Measurements from ENCODE around the gene PIK3AP1.
"Not testable (repeated sequence)": the region's sequence is repeated elsewhere in the genome, so short reads cannot be mapped to it uniquely, and the experiment has no call there.

Gene PIK3AP1

DNA sequence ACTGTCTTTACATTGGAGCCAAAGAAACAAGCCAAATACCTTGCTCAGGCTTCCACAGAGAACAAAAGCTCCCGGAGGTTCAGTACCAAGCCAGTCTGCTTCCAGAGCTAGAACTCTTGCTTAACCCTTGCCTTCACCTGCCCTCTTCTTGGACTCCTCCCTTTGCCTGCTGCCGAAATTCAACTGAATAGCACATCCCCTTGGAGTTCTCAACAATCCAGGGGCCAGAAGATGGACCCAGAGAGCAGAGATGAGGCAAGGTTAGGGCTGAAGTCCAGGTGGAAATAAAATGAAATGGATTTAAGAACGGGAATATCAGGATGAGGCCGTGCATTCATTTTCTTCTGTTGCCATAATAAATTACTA, 876 bp upstream of the PIK3AP1 start:
- no peak for DNase-seq

DNA sequence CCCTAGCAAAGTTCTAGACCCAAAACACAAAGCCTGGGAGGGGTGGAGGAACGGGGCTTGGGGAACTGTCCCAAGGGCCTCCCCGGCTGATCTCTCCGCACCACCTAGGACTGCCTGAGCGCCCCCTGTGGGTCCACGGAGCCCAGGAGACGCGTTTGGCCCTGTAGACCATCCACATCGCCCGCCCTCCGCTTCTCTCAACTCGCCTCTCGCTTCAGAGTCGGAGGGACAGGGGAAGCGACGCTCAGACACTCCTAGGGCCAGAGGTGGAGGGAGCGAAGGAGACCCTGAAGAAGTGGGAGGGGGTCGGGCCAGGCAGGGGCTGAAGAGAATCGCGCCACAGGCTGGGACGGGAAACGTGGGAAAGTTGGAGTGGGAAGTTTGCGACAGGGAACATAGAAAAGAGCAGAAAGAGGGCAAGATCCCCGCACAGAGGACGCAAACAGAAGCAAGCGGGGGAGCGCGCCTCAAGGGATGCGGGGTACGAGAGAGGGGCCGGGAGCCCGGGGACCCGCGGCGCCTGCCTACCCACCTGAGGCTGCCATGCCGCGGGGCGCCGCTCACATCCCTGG, 378 bp downstream of the PIK3AP1 start:
- DNase-seq: no peak

DNA sequence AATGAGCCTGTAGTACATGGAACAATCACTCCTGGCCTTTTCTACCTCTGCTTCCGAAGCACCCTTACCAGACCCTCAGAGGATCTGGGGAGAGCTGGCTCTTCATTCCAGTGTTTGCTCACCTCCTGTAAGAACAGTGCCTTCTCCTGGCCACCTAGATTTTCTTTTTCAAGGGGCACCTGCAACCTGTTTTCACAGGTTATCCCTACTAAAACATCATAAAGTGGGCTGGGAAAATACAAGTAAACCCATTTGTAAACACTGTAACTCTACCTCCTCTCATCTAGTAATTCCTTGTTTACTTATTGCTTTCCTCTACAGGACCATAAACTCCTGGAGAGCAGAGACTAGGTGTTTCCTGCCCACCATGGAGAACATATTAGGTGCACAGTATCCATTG, 1.1 kb downstream of the PIK3AP1 start:
- no peak for DNase-seq

DNA sequence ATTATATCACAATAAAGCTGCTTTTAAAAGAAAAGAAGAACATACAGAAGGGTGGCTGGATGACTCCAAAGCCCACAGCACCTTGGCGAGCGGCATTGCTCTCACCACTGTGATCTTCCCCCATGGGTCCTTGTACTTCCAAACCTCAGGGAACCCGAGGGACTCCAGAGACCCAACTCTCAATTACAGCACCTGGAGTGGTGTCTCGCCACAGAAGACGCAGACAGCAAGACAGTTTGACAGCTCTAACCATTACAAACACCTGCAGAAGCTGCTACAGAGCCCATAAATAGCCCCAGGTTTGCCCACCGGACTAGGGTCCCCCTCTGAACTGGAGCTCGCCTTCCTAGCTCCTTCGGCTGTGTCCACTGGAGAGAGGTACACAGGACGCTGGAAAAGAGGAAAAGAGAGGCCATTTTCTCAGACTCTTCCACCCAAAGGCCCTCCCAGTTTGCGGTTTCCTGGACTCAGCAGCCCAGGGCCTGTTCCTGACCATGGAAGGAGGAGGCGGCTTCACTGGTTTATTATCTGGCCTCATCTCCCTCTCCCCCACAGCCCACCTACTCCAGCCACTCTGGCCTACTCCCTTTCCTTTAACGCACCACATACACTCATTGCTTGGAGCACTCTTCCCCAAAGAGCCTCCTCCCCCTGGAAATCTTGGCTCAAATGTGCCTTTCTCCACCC, 1.9 kb downstream of the PIK3AP1 start:
- no peak for DNase-seq

DNA sequence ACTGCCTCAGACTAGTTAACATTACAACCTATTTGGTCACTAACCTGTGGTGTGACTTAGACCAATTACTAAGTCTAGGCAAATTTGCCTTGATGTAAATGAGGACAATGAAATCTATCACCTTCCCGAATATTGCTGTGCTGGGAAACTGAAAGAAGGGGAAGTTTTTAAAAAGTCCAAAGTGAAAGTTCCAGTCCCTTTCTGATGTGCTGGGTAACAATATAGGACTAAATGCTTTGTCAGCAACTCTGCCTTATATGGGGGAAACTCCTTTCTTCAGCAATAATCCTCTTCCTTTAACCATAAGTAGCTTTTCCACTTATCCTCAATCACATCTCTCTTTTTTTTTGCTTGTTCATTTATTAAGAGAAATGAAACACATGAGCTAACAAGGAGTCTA, 3.9 kb downstream of the PIK3AP1 start:
- no peak for DNase-seq

DNA sequence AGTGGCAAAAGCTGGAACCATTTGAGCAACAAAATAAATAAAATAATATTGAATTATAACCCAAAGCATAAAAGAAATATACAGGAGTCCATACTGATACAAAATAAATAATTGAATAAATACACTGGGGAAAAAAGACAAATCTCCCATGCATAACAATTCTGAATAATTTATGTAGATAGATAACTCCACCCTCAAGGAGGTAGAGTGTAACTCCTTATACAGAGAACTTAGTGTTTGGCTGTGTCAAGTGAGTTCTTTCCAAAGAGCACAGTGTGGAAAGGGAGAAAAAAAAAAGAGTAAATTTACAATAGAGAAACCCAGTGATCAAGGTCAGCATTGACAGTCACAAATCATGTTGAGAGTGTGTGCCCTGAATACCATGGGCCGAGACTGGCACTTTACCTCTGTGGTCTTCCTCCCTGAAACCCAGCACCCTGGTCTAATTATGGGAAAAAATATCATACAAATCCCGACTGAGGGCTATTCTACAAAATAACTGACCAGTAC, 5.5 kb downstream of the PIK3AP1 start:
- DNase-seq: no peak

DNA sequence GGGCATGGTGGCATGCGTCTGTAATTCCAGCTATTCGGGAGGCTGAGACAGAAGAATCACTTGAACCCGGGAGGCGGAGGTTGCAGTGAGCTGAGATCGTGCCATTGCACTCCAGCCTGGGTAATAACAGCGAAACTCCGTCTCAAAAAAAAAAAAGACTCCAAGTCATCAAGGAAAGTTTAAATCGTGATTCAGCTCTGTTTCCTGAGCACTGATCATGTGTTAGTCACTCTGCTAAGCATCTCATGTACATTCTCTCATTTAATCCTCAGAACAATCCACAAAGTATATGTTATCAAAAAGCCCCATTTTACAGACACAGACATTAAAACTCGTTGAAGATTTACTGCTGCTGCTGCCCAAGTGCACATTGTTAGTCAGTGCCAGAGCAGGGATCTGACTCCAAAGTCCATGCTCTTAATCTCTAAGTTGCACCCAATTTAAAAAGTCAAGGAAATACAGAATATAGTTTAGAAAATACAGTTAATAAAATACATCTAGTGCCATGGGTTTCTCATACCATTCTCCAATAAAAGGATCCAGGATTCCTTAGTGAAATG, 6.2 kb downstream of the PIK3AP1 start:
- DNase-seq: peak; percentile 74

DNA sequence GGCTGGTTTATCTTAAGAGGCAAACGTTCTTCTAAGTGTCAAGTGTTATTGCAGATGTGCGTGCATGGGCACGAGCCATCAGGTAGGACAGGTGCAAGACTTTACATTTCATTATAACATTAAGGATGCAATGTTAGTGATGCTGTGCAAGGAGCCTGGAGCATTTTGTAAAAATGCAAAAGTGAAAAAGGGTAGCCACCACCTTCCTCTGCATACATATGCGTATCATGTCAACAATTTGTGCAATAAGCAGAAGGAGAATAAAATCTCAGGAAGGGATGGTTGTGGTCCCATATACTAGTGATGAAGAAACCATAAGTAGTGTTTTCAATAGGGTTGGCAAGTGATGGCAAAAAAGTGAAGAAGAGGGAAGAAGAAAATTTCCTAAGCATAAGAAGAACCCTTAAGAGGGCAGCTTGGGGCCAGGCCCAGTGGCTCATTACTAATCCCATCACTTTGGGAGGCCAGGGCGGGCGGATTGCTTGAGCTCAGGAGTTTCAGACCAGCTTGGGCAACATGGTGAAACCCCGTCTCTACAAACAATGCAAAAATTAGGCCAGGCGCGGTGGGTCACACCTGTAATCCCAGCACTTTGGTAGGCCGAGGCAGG, 7.5 kb downstream of the PIK3AP1 start:
- DNase-seq: no peak

DNA sequence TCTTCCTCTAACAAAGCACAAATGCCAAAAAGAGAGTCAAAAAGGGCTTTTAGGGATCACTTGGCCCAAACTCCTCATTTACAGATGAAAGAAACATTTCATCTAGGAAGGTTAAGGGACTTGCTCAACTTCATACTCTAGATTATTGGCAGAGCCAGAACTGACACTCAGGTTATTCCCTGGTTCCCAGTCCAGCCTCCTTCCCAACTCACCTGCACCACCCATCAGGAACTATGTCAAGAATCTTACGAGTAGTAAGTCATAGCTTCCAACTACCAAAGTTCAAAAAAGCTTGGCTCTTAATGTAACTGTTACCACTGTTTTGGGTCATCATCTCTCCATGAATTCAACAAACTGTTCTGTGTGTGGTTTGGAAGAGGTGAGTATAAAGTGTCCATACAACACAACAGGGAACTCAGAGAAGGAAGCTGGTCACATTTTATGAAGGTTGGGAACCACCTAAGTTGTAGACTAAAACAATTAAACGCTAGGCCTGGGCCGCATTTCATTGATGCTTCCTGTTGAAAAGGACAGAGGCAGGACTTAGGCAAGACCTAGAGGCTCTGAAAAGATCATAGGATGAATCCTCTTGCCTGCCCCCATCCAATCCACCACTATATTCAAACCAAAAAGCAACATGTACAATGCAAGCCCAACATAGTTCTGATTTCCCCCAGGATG, 9.1 kb downstream of the PIK3AP1 start:
- DNase-seq: no peak

DNA sequence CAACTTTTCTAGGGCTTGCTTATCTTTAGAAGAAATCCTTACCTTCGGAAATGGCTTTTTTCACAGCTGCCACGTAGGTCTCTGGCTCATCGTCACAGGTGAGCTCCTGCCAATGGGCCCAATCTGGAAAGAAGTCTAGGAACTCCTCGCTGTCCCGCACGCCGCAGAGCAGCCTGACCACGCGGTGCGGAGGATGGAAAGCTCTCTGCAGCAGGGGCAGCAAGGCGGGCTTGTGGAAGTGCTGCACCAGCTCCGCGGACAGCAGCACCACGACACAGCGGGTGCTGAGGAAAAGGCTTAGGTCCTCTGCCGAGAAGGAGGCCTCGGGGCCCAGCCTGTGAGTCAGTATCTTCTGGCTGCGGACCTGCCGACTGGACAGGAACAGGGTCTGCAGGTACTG, 10.8 kb downstream of the PIK3AP1 start:
- DNase-seq: no peak

DNA sequence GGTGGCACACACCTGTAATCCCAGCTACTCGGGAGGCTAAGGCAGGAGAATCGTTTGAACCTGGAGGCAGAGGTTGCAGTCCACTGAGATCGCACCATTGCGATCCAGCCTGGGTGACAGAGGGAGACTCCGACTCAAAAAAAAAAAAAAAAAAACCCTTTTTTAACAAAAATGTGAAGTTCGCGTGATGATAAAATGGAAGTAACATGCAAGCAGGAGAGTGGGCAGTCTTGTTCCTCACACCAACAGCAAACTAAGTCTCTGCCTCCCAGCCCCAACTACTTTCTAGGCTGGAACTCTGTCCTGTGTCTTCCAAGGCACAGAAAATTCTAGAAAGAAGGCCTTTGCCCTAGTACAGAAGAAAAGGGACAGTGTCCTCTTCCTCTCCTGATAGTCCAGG, 11.3 kb downstream of the PIK3AP1 start:
- DNase-seq: no peak

DNA sequence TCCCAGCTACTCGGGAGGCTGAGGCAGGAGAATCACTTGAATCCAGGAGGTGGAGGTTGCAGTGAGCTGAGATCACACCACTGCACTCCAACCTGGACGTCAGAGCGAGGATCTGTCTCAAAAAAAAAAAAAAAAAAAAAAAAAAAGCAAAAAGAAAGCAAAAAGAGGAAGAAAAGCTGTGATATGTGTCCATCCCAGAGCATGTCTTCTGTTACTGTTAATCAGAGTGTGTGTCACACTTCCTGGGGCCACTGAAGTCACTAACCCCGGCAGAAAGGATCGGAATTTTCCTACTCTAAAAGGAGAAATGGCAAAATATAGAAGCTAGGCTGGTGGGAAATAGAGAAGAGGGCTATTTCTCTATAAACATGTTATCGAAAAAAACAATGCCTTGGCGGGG, 11.9 kb downstream of the PIK3AP1 start:
- no peak for DNase-seq

DNA sequence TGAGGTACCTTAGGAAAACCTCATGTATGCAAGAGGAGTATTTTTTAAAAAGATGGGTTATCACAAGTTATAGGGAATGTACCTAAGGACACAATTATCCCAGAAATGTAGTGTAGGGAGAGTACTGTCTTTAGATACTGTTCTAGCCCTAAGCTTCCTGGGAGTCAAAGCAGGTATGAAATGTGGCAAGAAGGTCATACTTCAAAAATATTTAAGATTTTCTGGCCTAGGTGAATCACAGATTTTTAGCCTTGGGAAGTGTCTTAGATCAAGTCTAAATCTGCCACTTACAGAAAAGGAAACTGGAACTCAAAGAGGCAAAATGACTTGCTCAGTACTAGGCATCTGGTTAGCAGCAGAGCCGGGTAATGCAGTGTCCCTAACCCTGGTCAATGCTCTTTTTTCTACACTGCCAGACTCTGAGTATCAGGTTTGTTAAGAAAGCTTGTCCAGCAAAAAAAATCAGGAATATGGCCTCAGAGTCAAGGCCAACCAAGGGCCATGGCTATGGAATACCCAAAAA, 13.9 kb downstream of the PIK3AP1 start:
- DNase-seq: no peak

DNA sequence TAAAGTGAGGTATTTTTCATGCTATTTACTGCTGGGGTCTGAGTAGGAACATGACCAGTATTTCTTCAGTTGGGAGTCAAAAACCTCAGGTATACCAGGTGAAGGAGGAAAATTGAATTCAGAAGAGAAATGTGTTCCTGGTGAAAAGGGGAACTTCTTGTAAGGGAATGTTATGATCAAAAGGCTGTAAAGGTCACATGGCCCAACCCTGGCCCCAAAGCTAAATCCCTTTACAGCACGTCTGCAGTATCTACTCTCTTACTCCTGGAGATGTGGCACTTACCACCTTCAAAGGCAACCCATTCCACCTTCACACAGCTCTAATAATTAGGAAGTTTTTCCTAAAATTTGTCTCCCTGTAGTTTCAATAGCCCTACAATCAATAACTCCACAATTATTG, 15.2 kb downstream of the PIK3AP1 start:
- DNase-seq: no peak

DNA sequence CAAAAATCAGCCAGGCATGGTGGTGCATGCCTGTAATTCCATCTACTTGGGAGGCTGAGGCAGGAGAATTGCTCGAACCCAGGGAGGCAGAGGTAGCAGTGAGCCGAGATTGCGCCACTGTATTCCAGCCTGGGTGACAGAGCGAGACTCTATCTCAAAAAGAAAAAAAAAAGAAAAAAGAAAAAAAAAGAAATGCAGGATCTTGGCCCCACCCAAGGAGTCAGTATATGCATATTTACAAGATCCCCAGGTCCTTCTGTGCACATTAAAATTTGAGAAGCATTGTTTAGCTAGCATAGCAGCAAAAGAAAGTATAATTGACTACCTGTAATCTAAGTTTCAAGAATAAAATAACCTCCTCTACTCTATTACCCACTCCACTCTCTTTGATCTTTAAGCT, 15.8 kb downstream of the PIK3AP1 start:
- no peak for DNase-seq

DNA sequence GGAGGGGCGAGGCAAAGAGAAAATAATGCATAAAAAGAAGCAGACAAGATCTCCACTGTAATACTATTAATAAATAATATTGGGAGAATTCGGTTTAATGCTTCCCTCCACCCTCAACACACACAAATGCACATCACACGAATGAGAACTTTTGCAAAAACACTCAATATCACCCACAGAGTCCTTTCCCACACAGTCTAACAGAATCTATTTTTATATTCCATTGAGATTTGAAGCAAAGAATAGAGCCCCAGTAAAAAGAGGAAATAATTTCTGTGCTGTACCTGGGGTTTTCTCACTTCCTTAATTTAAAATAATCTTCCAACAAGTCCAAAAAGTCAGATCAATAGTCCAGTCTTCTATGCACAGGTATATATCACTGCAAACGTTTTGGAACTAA, 17.0 kb downstream of the PIK3AP1 start:
- DNase-seq: no peak

DNA sequence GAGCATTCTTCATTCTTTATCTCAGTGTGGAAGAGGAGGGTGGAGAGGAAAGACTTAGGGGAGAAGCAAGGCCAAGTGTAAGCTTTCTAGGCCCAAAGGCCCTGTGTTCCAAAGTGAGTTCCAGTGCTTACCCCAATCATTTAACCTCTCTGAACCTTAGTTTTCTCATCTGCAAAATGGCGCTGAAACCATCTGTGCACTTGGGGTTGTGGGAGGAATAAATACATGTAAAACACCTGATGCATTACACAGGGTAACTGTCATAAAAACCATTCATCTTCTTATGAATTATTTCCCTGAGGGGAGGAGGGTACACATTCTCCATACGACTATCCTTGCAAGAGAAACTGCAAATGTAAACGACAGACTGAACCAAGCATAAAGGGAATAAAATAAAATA, 19.0 kb downstream of the PIK3AP1 start:
- no peak for DNase-seq

DNA sequence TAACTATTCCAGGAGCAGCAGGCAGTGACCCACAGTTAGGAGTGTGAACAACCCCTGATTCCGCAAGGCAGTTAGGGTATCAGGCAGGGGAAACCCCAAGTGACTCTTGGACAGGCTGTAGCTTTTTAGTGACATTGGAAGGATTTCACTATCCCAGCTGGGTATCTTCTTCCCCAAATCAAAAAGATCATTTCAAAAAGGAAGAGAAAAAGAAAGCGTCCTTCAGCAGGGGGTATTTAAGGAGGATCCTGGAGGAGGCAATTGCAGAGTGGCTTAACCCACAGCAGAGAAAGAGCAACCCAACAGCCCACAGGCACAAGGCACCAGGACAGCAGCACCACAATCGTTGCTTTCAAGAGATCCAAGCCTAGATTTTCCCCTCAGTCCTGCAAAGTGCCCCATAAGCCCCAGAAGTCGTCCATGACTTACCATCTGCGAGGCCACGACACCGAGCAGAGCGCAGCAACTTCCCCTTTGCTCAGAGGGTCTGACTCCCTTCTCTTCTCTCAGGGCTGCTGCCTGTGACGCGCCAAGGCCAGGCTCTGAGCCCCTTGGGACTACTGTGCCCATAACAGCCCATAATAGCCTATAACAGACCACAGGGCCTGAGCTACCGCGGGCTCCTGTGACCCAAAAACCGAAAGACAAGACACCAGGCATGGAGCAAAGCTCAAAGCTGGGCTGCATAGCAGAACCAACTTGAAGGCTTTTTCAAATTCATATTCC, 19.8 kb downstream of the PIK3AP1 start:
- DNase-seq: no peak

DNA sequence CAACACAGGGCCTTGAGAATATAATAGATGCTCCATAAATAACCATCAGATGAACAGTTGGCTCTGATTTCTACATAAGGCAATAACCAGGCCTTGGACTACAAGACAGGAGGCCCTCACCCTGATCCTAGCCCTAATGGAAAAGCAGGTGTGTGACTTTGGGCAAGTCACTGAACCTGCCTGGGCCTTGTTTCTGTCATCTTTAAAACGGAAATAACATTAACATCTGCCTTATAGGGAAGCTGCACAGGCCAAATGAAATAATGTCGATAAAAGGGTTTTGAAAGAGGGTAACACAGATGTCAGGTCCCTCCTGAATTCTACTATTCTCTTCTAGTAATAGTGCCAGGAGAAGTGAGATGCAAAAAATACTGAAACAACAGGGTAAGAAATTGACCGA, 20.7 kb downstream of the PIK3AP1 start:
- DNase-seq: no peak

DNA sequence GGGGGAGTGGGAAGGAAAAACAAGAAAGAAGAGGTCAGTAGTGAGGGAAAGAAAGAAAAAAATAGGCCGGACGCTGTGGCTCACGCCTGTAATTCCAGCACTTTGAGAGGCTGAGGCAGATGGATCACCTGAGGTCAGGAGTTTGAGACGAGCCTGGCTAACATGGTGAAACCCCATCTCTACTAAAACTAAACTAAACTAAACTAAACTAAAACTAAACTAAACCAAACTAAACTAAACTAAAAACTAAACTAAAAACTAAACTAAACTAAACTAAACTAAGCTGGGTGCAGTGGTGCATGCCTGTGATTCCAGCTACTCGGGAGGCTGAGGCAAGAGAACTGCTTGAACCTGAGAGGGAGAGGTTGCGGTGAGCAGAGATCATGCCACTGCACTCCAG, 22.0 kb downstream of the PIK3AP1 start:
- DNase-seq: not testable (repeated sequence)

DNA sequence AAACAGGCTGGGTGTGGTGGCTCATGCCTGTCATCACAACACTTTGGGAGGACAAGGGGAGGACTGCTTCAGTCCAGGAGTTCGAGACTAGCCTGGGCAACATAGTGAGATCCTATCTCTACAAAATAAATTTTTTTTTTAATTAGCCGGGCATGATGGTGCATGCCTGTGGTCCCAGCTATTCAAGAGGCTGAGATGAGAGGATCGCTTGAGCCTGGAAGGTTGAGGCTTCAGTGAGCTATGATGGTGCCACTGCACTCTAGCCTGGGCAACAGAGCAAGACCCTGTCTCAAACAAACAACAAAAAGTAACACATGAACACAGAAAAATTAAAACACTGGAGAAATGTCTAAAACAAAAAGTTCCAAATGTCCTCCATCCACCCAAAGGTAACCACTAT, 22.9 kb downstream of the PIK3AP1 start:
- DNase-seq: no peak

DNA sequence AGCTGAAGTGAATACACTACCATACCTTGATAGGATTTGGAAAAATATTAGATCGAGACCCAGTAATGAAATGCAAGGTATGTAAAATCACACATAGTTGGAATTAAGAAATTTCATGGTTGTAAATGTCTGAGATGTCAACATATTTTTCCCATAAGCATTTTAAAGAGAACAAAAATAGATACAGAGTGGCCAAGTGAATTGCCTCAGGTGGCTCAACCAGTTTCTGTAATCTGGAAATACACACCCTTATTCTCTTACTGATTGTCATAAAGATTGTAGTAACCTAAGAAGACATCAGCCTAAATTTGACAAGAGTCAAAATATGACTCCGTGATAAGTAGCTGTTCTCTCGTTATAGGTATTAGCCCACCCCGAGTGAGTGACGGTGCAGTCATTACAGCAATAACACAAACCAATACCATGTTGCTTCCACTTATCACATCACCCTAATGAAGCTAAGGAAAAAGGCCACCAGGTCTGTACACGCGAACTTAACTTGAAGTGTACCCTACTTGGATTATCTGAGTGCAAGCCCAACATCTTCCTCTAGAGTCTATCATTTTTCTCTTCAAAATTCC, 23.4 kb downstream of the PIK3AP1 start:
- no peak for DNase-seq
